Endodermal cell (in vitro differentiated cells): ENCODE results near the gene GDI2. TPM values are rescaled to one million over a fixed set of nuclear protein-coding genes. Genes with fewer than 3 reads are reported as not detected.

Experiments
- DNase-seq: peaks from one replicate; pipeline ENCODE4 v3.0.0-alpha.2; 2017
- H3K27ac ChIP-seq: 2 replicates; pipeline ENCODE4 v1.5.1; 2013; ENCODE audit warnings: mild to moderate bottlenecking, low read depth, low read length, moderate library complexity
- H3K27me3 ChIP-seq: 2 replicates; pipeline ENCODE4 v1.6.1; 2013; ENCODE audit warnings: mild to moderate bottlenecking, low read length, moderate library complexity; ENCODE audit not compliant: insufficient read depth, control insufficient read depth, poor library complexity, severe bottlenecking
- H3K36me3 ChIP-seq: 2 replicates; pipeline ENCODE4 v1.7.0; 2013; ENCODE audit warnings: mild to moderate bottlenecking, low read length, moderate library complexity; ENCODE audit not compliant: control insufficient read depth, insufficient read depth
- H3K4me1 ChIP-seq: one replicate; pipeline ENCODE4 v1.7.0; 2013; ENCODE audit warnings: low read length; ENCODE audit not compliant: control insufficient read depth, insufficient read depth
- H3K4me3 ChIP-seq: 2 replicates; pipeline ENCODE4 v1.5.1; 2013; ENCODE audit warnings: mild to moderate bottlenecking, low read length, moderate library complexity
- H3K9ac ChIP-seq: 2 replicates; pipeline ENCODE4 v1.6.1; 2013; ENCODE audit warnings: mild to moderate bottlenecking, low read length, moderate library complexity; ENCODE audit not compliant: poor library complexity, severe bottlenecking; ENCODE audit errors: extremely low read depth
- H3K9me3 ChIP-seq: 2 replicates; pipeline ENCODE4 v1.6.1; 2013; ENCODE audit warnings: mild to moderate bottlenecking, low read length, moderate library complexity; ENCODE audit not compliant: control insufficient read depth
- H3K27ac Mint-ChIP-seq: 2 replicates; pipeline ENCODE4 v1.8.0; 2020; ENCODE audit warnings: mixed read lengths
- H3K27me3 Mint-ChIP-seq: 2 replicates; pipeline ENCODE4 v1.8.0; 2021; ENCODE audit warnings: mild to moderate bottlenecking, mixed read lengths; ENCODE audit not compliant: insufficient read depth
- H3K36me3 Mint-ChIP-seq: 2 replicates; pipeline ENCODE4 v1.8.0; 2020; ENCODE audit warnings: low read depth, mixed read lengths
- H3K4me1 Mint-ChIP-seq: 2 replicates; pipeline ENCODE4 v1.8.0; 2020; ENCODE audit warnings: mixed read lengths
- H3K4me3 Mint-ChIP-seq: 2 replicates; pipeline ENCODE4 v1.8.0; 2020; ENCODE audit warnings: mild to moderate bottlenecking, moderate library complexity, mixed read lengths
- H3K9me3 Mint-ChIP-seq: 2 replicates; pipeline ENCODE4 v1.8.0; 2020; ENCODE audit warnings: mild to moderate bottlenecking, mixed read lengths
- WGBS, 2 experiments: methylation state at CpG; one replicate each; pipeline versions ENCODE4 v1.1.5 to v1.1.7; 2013; ENCODE audit warnings: missing lambda C conversion rate in 2 of 2, mixed read lengths in 1 of 2; ENCODE audit not compliant: insufficient coverage in 1 of 2, insufficient read length in 1 of 2; 5-methylcytosine and 5-hydroxymethylcytosine counted together
- total RNA-seq, 2 donors: library from RNA; stranded (reverse); fragmentation: NEBNext Ultra II Directional in 1 of 2; extraction: Animal tissue kit (Norgen Biotek cat#: 25700) in 1 of 2; gene quantifications; 2 replicates in 1 of 2; 3 replicates in 1 of 2; pipeline ENCODE4 v1.2.1, GENCODE V29; 2021
- TF ChIP-seq, protein P1 (sequence below): fragments of 200-600 bp; sonication (generic); conservative IDR thresholded peaks from 2 replicates; pipeline ENCODE4 v1.5.0; 2021; ENCODE audit warnings: antibody characterized with exemption, mild to moderate bottlenecking

The GDI2 gene
- total RNA-seq, 2 donors from 2014 or later, result 299 to 337 TPM

GRCh38 chr10:5813091-5813340, 218 bp downstream of the GDI2 start:
- H3K36me3 ChIP-seq, result peaks cover under 1% of the 10 kb centered on the region
- Mint-ChIP-seq H3K36me3 (peaks cover 12% of the 10 kb centered on the region), H3K4me3 (peak overlapping the region; percentile 75), H3K27ac (peak overlapping the region; percentile 95), H3K9me3 (no peaks in the 10 kb centered on the region), H3K4me1 (peaks cover 24% of the 10 kb centered on the region), H3K27me3 (no peaks in the 10 kb centered on the region)
- H3K4me3 ChIP-seq, result peak overlapping the region; percentile 100
- H3K9ac ChIP-seq, result peak overlapping the region; percentile 95
- no peaks in the 10 kb centered on the region for H3K27me3 ChIP-seq
- H3K27ac ChIP-seq, result peak overlapping the region; percentile 97
- H3K4me1 ChIP-seq, result peaks cover 3% of the 10 kb centered on the region
- H3K9me3 ChIP-seq, result no peaks in the 10 kb centered on the region
- 0% methylated on average over 29 of the region's 29 CpGs; no CpG with 5 or more reads in 1 of the 2 experiments for WGBS, 2 experiments
- DNase-seq, result no peak
- TF ChIP-seq, protein P1, sequence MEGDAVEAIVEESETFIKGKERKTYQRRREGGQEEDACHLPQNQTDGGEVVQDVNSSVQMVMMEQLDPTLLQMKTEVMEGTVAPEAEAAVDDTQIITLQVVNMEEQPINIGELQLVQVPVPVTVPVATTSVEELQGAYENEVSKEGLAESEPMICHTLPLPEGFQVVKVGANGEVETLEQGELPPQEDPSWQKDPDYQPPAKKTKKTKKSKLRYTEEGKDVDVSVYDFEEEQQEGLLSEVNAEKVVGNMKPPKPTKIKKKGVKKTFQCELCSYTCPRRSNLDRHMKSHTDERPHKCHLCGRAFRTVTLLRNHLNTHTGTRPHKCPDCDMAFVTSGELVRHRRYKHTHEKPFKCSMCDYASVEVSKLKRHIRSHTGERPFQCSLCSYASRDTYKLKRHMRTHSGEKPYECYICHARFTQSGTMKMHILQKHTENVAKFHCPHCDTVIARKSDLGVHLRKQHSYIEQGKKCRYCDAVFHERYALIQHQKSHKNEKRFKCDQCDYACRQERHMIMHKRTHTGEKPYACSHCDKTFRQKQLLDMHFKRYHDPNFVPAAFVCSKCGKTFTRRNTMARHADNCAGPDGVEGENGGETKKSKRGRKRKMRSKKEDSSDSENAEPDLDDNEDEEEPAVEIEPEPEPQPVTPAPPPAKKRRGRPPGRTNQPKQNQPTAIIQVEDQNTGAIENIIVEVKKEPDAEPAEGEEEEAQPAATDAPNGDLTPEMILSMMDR, result no peak

- DNase-seq, result peak; percentile 75
- Mint-ChIP-seq H3K4me3 (peak overlapping the region; percentile 75), H3K27me3 (no peaks in the 10 kb centered on the region)
These were observed 747 bp downstream of the GDI2 start for GRCh38 chr10:5812283-5813090.

DNA sequence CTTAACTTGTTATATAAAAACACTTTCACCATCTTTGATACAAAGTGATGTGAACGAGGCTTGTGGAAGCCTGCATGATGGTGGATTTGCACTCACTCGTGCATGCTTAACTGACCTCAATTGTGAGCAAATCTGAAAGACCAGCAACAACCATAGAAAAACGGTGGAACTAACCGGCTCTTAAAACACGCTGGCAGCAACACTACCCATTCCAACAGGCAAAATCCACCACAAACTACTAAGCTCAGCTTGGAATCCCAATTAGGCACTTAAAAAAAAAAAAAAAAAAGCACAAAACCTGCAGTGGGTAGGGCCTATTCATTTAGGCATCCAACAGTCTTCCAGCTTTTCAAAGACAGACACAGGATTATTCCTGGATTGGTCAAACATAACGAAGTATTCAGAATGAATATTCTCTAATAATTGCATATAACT, 1.8 kb downstream of the GDI2 start:
- Histone ChIP-seq H3K9ac (peak overlapping the region; percentile 95), H3K9me3 (no peaks in the 10 kb centered on the region), H3K27ac (no peak overlapping the region), H3K4me3 (peak overlapping the region; percentile 100), H3K36me3 (peaks cover 15% of the 10 kb centered on the region), H3K4me1 (peaks cover 3% of the 10 kb centered on the region), H3K27me3 (no peaks in the 10 kb centered on the region)
- H3K27me3 Mint-ChIP-seq, result no peaks in the 10 kb centered on the region
- peaks cover 15% of the 10 kb centered on the region for H3K36me3 Mint-ChIP-seq
- peaks cover 34% of the 10 kb centered on the region for H3K4me1 Mint-ChIP-seq
- no peaks in the 10 kb centered on the region for H3K9me3 Mint-ChIP-seq
- TF ChIP-seq, protein P1, result no peak
- 0 to 6% methylated on average over 2 to 6 of the region's 6 CpGs for WGBS, 2 experiments
- peak overlapping the region; percentile 66 for H3K27ac Mint-ChIP-seq
- peak overlapping the region; percentile 75 for H3K4me3 Mint-ChIP-seq
- no peak for DNase-seq

More at GRCh38 chr10:5812283-5813090, 747 bp downstream of the GDI2 start:
- Histone ChIP-seq H3K27me3 (no peaks in the 10 kb centered on the region), H3K27ac (peak overlapping the region; percentile 97), H3K9me3 (no peaks in the 10 kb centered on the region), H3K9ac (peak overlapping the region; percentile 95), H3K4me3 (peak overlapping the region; percentile 100), H3K36me3 (peaks cover 6% of the 10 kb centered on the region), H3K4me1 (peaks cover 3% of the 10 kb centered on the region)
- TF ChIP-seq, protein P1, result peak; percentile 10
- H3K27ac Mint-ChIP-seq, result peak overlapping the region; percentile 87
- peaks cover 15% of the 10 kb centered on the region for H3K36me3 Mint-ChIP-seq
- peaks cover 27% of the 10 kb centered on the region for H3K4me1 Mint-ChIP-seq
- WGBS, 2 experiments, result 0% methylated on average over 25 to 49 of the region's 49 CpGs
- no peaks in the 10 kb centered on the region for H3K9me3 Mint-ChIP-seq
